ENCODE data around the gene TEX261. TPM values are rescaled to one million over a fixed set of nuclear protein-coding genes. Genes with fewer than 3 reads are reported as not detected.

The TEX261 gene
- total and polyA plus RNA-seq, 2 experiments from 2014 or later = 5.7 to 17.5 TPM

DNA sequence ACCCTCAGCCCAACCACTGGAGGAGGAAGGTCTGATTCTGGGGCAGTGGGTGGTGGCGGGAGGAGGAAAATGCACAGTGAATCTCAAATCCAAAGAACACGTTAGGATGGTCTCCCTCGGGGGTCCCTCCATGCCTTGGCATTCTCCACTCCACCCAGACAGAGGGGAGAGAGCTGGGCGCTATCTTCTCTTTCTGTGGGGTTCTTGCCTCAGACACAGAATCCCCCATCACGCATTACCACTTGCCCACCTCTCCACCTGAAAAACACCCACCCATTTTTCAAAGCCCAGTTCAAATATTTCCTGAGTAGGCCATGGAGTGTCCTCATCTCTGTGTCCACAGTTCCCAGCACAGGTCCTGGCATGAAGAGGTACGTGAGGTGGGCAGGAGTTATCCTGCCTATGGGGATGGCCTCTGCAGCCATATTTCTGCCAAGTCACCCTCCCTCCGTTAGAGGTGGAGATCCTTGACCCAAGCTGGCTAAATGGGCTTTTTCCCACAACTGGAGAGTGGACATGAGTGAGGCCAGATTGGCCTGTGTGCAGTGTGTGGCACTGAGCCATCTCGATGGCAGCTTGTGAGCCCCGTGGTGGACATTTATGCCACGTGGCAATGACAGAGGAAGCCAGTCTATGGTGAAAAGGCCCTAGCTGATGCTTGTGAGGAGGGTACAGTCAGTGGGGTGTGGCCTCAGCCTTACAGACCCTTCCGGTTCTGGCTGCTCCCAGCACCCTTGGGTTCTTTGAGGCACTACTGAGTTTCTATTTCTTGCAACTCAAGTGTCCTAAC is 9.5 kb upstream of the TEX261 start:
- Mint-ChIP-seq H3K9me3 (no peaks in the 10 kb centered on the region), H3K27ac (no peak overlapping the region), H3K36me3 (ENCODE audit: low read depth) (no peaks in the 10 kb centered on the region), H3K27me3 (ENCODE audit: insufficient read depth, low read depth, poor library complexity) (peaks cover 35% of the 10 kb centered on the region), H3K4me1 (peaks cover 15% of the 10 kb centered on the region), H3K4me3 (no peak overlapping the region)
- DNase-seq (ENCODE audit: low spot score) = no peak
- H3K4me1 ChIP-seq (ENCODE audit: insufficient read depth) = peaks cover 8% of the 10 kb centered on the region; the same call in 1 of the 2 replicates
- no peaks in the 10 kb centered on the region for H4K20me1 ChIP-seq (replicated peaks; ENCODE audit: insufficient read depth)
- ATAC-seq = no peak
- peaks cover 7% of the 10 kb centered on the region; the same call in 1 of the 2 replicates for H3K9me2 ChIP-seq (ENCODE audit: insufficient read depth)
- no peak overlapping the region for H3K4me2 ChIP-seq
- H3F3A ChIP-seq (replicated peaks; ENCODE audit: low read depth) = no peaks in the 10 kb centered on the region
- no peaks in the 10 kb centered on the region for H3K36me3 ChIP-seq (ENCODE audit: insufficient read depth)
- no peak overlapping the region for H2AFZ ChIP-seq
- no peaks in the 10 kb centered on the region for H3K79me2 ChIP-seq (replicated peaks; ENCODE audit: insufficient read depth)
- H3K27me3 ChIP-seq (ENCODE audit: insufficient read depth) = no peaks in the 10 kb centered on the region
- H3K4me3 ChIP-seq = no peak overlapping the region
- no peak for TF ChIP-seq POLR2AphosphoS5 (IDR thresholded peaks at IDR 0.05; ENCODE audit: low read depth)
- TF ChIP-seq, protein P1, sequence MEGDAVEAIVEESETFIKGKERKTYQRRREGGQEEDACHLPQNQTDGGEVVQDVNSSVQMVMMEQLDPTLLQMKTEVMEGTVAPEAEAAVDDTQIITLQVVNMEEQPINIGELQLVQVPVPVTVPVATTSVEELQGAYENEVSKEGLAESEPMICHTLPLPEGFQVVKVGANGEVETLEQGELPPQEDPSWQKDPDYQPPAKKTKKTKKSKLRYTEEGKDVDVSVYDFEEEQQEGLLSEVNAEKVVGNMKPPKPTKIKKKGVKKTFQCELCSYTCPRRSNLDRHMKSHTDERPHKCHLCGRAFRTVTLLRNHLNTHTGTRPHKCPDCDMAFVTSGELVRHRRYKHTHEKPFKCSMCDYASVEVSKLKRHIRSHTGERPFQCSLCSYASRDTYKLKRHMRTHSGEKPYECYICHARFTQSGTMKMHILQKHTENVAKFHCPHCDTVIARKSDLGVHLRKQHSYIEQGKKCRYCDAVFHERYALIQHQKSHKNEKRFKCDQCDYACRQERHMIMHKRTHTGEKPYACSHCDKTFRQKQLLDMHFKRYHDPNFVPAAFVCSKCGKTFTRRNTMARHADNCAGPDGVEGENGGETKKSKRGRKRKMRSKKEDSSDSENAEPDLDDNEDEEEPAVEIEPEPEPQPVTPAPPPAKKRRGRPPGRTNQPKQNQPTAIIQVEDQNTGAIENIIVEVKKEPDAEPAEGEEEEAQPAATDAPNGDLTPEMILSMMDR (conservative IDR thresholded peaks at IDR 0.05; ENCODE audit: low read depth in 2 of 2) = no peak
- TF ChIP-seq, protein P2, sequence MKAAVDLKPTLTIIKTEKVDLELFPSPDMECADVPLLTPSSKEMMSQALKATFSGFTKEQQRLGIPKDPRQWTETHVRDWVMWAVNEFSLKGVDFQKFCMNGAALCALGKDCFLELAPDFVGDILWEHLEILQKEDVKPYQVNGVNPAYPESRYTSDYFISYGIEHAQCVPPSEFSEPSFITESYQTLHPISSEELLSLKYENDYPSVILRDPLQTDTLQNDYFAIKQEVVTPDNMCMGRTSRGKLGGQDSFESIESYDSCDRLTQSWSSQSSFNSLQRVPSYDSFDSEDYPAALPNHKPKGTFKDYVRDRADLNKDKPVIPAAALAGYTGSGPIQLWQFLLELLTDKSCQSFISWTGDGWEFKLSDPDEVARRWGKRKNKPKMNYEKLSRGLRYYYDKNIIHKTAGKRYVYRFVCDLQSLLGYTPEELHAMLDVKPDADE (IDR thresholded peaks at IDR 0.05) = no peak
- TF ChIP-seq ZNF331 (CRISPR knock-in tag; IDR thresholded peaks at IDR 0.05; ENCODE audit: low read depth) = no peak
- TF ChIP-seq NANOG (IDR thresholded peaks at IDR 0.05; ENCODE audit: borderline replicate concordance) = no peak
- TF ChIP-seq EZH2phosphoT487 (IDR thresholded peaks at IDR 0.05; ENCODE audit: unreplicated experiment) = no peak
- H3K27ac ChIP-seq (ENCODE audit: low read depth) = no peak overlapping the region

DNA sequence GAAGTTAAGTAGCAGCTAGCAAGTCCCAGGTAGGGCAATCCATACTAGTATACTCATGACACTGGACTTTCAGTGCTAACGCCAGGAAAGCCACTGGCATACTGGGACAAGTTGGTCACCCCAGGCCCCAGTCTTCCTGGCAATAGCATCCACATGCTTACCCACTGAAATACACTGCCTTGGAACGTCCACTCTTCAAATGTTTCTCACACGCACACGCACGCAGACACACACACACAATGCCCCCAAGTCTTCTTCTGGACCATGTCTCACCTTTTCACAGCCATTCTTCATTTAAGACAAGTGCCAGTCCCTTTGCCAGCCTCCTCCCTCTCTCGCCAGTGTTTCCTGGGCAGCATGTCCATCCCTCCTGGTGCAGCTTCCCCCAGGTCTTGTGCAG is 8.7 kb upstream of the TEX261 start:
- H3K27me3 ChIP-seq (ENCODE audit: insufficient read depth) = peaks cover 6% of the 10 kb centered on the region; the same call in 1 of the 2 replicates
- H3F3A ChIP-seq (replicated peaks; ENCODE audit: low read depth) = no peaks in the 10 kb centered on the region
- Mint-ChIP-seq H3K9me3 (no peaks in the 10 kb centered on the region), H3K27me3 (ENCODE audit: insufficient read depth, low read depth, poor library complexity) (peaks cover 35% of the 10 kb centered on the region), H3K4me3 (no peak overlapping the region), H3K4me1 (peaks cover 15% of the 10 kb centered on the region), H3K36me3 (ENCODE audit: low read depth) (no peaks in the 10 kb centered on the region), H3K27ac (no peak overlapping the region)
- no peak overlapping the region for H2AFZ ChIP-seq
- no peak overlapping the region for H3K4me3 ChIP-seq
- peaks cover 7% of the 10 kb centered on the region; the same call in 1 of the 2 replicates for H3K9me2 ChIP-seq (ENCODE audit: insufficient read depth)
- no peak overlapping the region for H3K27ac ChIP-seq (ENCODE audit: low read depth)
- no peak overlapping the region for H3K4me2 ChIP-seq
- ATAC-seq (no peak), DNase-seq (ENCODE audit: low spot score) (no peak)
- H3K79me2 ChIP-seq (replicated peaks; ENCODE audit: insufficient read depth) = no peaks in the 10 kb centered on the region
- H3K36me3 ChIP-seq (ENCODE audit: insufficient read depth) = no peaks in the 10 kb centered on the region
- H4K20me1 ChIP-seq (replicated peaks; ENCODE audit: insufficient read depth) = no peaks in the 10 kb centered on the region
- H3K4me1 ChIP-seq (ENCODE audit: insufficient read depth) = peaks cover 8% of the 10 kb centered on the region; the same call in 1 of the 2 replicates
- no peak for TF ChIP-seq POLR2AphosphoS5 (IDR thresholded peaks at IDR 0.05; ENCODE audit: low read depth)
- TF ChIP-seq, protein P1 (conservative IDR thresholded peaks at IDR 0.05; ENCODE audit: low read depth in 2 of 2) = no peak
- TF ChIP-seq ZNF331 (CRISPR knock-in tag; IDR thresholded peaks at IDR 0.05; ENCODE audit: low read depth) = no peak
- TF ChIP-seq, protein P2 (IDR thresholded peaks at IDR 0.05) = no peak
- no peak for TF ChIP-seq ZNF114 (CRISPR knock-in tag; IDR thresholded peaks at IDR 0.05)
- TF ChIP-seq STAT1 (IDR thresholded peaks at IDR 0.05; ENCODE audit: unreplicated experiment) = no peak
- no peak for TF ChIP-seq JUNB (IDR thresholded peaks at IDR 0.05; ENCODE audit: unreplicated experiment)
- no peak for TF ChIP-seq CREB1 (CRISPR knock-in tag; IDR thresholded peaks at IDR 0.05; ENCODE audit: low read depth)

Data from GM23338 (cell line).